Stimulated activated CD8-positive, alpha-beta memory T cell treated with anti-CD3 and anti-CD28 coated beads, Interleukin-7, amount 100 ng/mL, for 48 hours (primary cell): ENCODE data around the gene NFIX.

ENCODE experiments used
- DNase-seq, 2 donors: peaks; one replicate each; pipeline ENCODE4 v3.0.0-alpha.2; 2020; ENCODE audit warnings: low read depth in 1 of 2; ENCODE audit errors: extremely low read depth in 1 of 2

NFIX gene

DNA sequence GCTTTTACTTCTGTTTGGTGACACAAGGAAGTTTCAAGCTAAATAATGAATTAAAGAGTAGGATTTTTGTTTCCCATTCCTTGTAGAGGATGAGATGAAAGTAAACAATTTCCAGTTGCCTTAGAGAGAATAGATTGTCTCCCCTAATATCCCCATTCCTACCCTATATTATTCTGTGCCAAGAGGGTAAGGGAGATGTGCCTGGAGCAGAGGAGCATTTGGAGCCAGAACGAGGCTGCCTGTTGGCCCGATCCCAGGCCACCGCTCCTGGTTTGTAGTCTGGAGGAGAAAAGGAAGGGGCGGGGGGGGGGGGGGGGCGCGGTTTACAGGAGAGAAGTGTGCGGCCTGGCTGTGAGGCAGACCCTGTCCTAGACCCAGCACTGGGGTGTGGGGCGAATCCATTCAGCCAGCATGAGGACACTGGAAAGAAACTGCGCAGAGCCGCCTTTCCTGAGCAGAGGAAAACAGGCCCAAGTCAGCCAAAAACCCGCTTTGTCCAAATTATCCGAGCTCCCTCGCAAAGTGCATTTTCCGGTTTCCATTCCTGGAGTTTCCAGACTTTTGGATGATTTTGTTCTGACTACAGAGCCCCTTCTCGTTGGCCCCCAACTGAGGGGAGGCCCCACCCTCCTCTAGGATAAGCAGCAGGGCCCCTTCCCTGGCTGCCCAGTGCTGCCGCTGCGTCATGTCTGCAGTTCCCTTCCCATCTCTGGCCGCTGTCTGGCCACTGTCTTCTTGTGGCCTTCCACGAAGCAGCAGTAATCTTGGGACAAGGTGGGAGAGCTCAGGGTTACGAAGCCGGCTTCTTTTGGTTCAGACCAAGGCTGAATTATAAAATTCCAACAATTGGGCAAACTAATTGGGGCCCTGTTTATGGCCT is 23.0 kb downstream of the NFIX start:
- no peak for DNase-seq

DNA sequence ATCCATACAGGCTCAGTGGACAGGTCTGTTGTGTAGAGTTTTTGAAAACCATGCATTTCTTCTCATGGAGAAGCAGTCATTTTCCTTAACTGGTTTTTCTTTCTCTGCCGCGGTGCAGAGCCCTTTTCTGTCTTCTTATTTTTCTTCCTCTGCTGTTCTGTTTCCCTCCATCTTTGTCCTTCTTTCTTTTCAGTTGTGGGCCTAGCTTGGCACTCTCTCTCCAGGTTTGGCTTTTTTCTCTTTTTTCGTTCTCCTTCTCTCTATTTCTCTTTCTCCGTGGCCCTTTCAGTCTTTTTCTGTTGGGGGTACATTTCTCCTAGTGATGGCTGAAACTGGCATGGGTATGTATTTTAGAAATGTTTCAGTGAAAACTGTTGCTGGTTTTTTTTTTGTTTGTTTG is 24.1 kb downstream of the NFIX start:
- no peak for DNase-seq

DNA sequence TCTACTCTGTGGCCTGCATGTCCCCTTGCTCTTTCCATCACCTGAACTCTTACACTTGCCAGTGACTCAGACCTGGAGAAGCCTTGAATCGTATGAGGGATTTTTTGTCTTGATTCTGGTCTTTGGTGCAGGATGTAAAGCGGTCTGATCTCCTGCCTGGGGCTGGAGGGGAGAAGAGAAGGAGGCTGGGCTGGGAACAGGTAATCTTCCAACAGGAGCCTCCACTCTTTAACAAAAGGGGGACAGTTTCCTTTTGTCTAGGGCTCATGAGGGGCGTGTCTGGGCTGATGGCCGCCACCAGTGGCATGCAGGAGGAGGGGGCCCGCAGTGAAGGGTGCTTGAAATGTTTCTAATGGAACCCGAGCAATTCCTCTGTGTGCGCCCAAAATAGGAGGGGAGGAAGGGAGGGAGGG is 24.7 kb downstream of the NFIX start:
- no peak for DNase-seq

DNA sequence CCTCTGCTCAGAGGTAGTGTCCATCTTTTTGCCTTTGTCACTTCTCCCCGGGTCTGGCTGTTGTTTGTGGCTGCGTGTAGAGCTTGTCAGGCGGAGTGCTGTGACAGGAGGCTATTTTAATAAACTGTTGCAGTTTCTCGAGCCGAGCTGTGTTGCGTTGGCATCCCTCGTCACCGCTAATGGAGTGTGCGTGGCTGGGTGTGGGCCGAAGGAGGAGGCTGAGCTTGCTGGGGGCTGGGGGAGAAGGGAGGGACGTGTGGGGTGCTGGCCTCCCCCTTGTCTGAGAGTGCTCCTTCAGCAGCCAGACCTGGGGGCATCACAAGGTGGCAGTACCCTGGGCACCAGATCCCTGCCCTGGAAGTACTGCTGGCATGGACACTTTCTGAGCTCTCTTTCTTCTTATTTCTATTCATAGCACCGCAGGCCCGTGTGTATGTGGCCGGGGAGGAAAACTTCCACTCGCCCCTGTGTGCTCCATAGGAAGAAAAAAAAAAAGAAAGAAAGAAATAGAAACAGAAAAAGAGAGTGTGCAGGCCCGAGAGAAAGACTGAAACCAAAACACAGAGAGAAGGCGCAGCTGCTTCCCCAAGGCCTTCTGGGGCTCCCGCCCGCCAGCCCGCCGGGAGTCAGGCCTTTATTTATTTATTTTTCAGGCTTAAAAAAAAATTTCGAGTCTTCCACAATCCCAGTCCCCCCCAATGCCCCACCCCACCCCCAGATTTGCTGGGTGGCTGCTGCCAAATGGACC is 27.0 kb downstream of the NFIX start:
- no peak for DNase-seq

DNA sequence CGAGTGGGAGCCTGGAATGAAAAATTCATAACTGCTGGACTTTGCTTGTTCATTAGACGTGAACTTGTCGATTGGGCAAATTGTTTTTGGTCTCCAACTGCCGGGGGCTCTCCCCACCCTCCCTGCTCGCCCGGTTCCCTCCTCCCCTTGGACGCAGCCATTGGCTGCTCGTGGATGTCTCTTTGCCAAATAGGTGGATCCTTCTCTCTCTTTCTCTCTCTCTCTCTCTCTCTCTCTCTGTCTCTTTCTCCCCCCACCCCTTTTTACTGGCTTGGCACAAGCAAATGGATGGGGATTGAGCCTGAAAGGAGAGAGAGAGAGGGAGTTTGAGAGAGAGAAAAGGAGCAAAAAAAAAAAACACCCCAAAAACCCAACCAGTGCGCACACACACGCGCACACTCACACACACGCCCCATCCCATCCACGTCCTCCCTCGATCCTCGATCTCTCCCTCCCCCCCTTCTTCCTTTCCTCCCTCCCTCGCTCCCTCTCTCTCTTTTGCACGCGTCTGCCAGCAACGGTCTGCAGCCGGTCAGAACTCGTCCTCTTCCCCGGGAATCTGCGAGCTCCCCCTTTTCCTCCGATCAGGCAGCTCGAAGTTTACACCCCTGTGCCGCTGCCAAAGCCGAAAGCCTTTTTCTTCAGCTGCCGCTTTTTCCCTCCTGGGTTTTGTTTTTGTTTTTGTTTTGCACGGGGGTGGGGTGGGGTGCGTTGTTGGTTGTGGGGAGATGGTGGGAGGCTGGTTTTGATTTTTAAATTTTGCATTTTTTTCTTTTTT is 27.8 kb downstream of the NFIX start:
- no peak for DNase-seq

DNA sequence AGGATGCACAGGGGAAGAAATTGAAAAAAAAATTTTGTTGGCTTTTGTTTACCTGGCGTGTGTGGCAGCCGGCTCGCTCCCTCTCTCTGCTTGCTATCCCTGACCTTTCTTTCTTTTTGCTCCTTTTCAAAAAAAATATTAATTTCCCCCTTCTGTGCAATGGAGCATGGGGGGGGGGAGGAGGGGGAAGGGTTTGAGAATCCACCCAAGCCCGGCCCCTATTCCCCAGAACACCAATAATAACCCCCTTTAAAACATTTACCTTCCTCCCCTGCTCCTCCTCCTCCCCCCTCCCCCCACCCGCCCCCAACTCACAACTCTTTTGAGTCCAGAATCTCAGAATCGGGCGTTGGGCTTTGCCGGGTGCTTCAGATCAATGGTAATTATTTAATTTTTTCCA is 28.4 kb downstream of the NFIX start:
- DNase-seq = no peak

DNA sequence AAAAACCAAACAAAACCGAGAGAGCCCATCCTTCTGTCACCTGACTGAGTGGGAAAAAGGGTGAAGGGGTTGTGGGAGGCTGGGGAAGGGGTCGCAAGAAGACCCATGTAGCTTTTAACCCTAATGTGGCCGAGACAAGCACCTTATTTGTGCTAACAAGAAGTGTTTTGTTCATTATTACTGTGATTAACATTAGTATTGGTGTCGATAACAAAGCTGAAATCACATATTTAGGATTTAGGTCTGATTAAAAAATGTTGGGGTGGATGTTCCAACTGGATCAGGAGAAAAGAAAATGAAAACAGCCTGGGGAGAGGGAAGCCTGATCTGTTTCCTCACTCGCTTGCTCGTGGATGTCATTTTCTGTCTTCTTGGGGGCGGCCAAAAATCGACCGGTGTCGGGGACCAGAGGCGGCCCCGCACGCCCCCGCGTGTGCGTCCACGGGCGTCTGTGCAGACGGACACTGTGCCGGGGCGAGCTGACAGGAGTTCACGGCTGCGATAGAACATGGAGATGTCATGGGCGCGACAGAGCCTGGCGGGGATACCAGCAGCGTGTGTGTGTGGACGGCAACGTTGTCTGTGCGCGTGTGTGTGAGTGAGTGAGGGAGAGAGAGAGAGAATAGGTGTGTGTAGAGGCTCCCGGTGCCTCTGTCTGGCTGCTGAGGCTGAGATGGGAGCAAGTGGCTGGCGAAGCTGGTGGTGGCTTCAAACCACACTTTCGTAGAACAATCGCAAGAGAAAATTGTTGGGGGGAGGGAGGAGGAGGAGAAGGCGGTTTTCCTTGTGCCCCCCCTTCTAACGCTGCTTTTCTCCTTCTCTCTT is 29.1 kb downstream of the NFIX start:
- no peak for DNase-seq

DNA sequence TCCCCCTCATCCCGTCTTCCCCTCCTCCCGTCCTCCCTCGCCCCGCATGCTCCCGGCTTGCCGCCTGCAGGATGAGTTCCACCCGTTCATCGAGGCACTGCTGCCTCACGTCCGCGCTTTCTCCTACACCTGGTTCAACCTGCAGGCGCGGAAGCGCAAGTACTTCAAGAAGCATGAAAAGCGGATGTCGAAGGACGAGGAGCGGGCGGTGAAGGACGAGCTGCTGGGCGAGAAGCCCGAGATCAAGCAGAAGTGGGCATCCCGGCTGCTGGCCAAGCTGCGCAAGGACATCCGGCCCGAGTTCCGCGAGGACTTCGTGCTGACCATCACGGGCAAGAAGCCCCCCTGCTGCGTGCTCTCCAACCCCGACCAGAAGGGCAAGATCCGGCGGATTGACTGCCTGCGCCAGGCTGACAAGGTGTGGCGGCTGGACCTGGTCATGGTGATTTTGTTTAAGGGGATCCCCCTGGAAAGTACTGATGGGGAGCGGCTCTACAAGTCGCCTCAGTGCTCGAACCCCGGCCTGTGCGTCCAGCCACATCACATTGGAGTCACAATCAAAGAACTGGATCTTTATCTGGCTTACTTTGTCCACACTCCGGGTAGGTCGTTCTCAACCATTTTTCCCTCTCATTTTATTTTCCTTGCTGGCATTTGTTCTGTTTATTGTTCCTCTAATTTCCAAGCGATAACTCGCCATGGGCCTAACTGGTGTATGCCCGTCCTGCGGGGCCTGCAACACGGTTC is 29.8 kb downstream of the NFIX start:
- DNase-seq = no peak

DNA sequence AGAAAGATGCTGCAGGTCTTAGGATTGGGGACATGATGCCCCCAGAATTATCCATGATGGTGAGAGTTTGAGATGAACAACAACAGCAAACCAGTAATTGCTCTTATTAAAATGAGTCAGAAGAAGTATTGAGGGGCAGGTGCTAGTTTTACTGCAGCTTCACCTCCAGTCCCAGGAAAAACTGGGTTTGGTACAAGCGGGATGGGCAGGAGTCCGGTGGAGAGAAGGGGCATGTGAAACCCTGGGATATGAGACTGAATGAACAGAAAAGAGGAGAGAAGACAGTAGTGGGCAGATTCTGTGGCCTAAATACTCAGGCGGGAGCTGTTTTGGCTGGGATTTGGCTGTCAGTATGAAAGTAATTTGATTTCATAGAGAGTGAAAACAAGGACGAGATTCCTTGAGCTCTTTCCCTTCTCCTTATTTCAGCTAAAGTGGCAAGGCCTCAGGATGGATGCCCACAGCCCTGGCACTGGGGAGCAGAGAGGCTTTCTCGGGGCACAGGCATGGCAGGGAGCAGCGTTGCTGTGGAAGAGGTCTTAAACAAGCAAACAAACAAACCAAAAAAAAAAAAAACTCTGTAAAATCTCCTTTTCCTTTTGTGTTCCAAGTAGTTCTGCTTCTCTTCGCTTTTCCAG is 30.7 kb downstream of the NFIX start:
- no peak for DNase-seq

DNA sequence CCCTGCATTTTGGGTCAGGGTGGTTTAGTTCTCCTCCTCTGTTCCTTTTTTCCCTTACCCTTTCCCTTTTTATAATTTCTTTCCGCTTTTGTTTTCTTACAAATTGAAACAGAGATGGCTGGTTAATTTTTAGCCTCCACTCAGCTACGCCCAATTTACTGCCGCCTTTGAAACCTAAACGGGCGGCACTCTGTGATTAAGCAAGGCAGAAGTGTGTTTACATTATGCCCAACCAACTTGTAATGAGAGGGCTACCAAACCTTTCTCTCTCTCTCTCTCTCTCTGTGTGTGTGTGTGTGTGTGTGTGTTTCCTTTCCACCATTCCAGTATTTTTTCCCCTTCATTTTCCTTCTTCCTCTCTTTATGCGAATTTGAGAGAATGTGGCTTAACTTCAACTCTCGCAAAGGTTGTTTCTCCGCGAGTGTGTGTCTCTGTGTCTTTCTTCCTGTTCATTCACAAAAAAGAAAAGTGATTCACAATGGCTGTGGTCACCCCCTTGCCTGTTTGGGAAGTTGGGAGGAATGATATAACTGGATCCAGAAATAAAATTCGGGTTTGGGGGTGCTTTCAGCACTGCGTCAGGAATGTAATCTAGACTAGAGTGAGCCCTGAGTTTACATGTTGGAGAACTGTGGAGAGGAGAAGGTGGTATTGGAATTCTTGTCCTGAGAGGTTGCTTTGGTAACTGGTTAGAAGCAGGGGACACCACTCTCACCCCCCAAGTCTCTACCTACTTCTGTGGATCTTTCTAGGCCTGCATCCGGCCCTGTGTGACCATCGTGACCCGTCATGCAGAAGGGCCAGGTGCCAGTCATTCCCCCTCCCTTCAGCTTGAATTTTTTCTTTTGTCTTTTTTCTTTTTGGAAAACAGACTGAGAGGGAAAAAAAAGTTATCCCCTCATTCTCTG is 31.4 kb downstream of the NFIX start:
- DNase-seq = no peak

DNA sequence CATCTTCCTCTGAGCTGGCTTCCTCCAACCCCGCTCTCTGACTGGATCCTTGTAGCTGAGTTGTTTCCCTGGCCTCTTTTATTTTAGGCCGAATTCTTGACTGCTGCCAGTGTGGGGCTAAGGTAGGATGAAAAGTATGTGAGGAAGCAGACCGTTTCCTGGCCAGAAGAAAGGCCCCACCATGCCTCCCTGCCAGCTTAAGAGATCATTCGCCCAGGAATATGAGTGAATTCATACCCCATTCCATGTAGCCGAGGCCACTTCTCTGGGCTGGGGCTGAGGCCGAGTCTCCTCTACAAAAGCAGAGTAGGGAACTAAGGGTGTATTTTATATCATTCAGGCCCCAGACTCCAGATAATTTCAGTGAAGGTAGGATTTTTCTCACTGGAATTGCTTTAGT is 32.3 kb downstream of the NFIX start:
- no peak for DNase-seq

DNA sequence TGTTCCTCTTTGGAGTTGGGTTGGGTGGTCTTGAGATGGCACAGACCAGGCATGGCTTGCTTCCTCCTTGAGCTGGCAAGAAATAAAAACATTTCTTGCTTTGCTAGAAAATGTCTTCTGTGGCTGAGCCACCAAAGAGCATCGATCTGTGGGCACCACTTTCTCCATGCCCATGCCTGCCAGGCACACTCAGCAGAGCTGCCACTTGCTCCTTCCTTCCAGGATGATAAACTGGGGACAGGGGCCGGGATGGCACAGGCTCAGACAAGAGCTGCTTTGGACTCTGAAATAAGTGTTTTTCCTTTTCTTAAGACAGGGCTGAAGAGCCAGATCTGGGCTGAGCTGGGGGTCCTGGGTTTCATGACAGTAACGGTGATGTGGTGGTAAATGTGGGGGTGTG is 32.8 kb downstream of the NFIX start:
- DNase-seq = no peak

DNA sequence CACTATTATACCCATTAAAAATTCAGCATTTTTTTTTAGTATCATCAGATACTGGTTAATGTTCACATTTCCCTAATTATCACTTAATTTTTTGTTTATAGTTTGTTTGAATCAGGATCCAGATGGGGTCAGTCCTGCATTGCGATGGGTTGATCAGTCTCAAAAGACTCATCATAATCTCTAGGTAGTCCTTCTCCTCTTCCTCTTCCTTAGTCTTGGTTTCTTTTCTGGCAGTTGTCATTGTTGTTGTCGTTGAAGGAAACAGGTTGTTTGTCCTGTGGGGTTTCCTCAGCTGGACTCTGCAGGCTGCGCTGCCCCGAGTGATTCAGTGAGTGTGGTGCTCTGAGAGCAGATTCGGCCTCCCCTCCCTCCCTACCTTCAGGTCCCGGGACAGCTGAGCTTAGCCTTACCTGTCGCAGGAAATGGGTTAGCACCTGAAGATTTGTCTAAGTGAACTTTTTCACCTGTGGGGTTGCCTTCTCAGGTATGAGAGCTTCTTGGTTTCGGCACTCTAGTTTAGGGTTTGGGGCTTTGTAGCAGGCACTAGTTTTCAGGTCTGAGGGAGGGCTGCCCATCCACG is 34.1 kb downstream of the NFIX start:
- no peak for DNase-seq

DNA sequence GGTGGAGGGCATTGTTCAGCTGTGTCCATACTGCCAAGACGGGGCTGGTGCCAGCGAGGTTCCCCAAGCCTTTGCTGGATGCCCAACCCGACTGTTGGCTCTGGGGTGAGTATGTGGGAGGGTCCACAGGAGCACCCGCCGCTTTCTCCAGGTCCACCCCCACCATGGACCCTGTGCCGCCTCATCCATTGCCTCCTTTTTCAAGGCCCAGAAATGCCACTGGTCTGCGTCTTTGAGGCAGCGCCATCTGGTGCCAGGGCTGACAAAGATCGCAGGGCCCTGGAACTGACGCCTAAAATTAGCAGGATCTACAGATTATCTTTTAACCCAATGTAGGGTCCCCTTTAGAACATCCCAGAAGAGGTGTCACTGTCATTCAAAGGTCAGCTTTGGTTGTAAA is 34.6 kb downstream of the NFIX start:
- DNase-seq = no peak

DNA sequence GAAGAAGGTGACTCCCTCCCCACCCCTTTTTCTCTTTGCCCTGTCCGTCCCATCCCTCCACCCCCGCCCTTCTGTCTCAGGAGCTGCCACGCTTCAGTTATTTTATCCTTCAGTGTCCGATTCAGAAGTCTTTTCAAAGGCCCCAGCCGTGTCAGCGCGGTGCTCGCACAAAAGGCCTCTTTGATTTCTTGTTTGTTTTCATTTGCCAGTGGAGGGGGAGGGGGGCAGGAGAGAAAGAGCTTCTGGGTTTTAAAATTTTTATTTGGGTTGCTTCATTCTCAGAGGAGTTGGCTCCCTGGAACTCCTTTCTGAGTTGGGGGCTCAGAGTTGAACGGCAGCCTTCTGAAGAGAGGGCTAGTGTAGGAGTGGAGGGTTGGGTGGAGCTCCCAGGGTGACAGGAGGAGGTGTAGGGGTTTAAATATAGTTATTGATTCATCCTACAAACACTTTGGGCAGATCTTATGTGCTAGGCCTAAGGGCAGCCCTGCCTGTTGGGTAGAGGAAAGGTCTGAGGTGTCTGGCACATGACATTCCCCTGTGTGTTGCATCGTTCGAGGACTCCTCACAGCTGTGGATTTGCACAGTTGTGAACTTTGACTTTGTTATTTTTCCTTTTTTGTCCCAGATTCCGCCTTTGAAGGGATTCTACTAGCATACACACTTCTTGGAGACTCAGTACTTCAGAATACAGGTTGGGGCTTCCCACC is 36.8 kb downstream of the NFIX start:
- no peak for DNase-seq

DNA sequence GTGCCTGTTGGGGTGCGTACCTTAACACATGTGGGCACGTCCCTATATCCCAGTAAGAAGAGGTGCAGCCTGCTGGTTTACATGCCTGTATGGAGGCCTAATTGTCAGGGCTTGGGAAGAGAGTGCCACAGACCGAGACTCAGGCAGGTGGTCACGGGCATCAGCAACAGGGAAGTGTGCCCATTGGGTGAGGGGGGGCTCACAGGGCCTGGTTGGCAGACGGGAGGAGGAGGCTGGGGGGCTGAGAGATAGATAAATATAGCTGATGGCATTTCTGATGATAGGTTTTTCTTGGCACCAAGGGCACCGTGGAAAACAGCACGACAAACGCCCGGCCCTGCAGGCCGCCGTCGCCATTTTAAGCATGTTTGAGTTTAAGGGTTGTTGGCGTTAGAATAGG is 37.6 kb downstream of the NFIX start:
- no peak for DNase-seq

DNA sequence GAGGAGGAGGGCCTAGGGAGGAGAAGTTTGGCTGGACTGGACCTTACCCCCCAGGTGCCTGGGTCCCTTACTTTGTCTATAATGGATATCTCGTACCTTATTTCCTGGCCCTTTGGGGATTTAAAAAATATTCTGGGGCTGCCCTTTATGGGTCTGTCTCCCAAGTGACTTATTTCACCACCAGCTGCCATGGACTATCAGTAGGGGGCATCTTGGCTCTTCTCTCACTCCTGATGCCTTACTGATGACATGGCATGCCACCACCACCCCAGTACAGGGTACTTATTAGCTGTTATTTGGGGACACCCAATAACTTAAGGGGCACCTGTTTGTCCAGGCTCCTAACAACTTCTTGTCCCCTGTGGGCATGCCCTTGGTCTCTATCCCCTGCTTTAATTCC is 38.0 kb downstream of the NFIX start:
- DNase-seq = no peak
